ENCODE data around the gene PIN1. TPM values are rescaled to one million over a fixed set of nuclear protein-coding genes. Genes with fewer than 3 reads are reported as not detected.
"Not testable (repeated sequence)": the region's sequence is repeated elsewhere in the genome, so short reads cannot be mapped to it uniquely, and the experiment has no call there.

Gene PIN1
- total RNA-seq, 2 donors from 2014 or later, result 167 to 202 TPM

DNA sequence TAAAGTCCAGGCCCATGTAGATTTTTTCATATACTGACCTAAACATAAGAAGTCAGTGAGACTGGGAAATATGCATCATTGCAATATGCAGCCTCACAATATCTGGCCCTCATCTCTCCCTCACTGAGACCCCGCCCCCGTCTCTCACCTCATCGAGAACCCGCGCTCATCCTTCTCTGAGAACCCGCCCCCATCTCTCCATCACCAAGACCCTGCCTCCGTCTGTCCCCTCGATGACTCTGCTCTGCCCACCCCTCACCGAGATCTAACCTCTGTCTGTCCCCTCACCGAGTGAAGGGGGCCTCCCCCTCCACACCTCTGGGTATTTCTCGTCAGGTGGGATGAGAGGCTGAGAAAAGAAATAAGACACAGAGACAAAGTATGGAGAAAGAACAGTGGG, 46.1 kb upstream of the PIN1 start:
- Histone ChIP-seq H3K9me3 (no peaks in the 10 kb centered on the region), H3K4me3 (no peak overlapping the region), H3K27me3 (replicated peaks; ENCODE audit: insufficient read depth) (no peaks in the 10 kb centered on the region), H3K27ac (peak overlapping the region; percentile 94 to 98), H3K4me1 (replicated peaks) (no peaks in the 10 kb centered on the region), H3K36me3 (no peaks in the 10 kb centered on the region)
- TF ChIP-seq POLR2A (IDR thresholded peaks at IDR 0.05), result no peak
- TF ChIP-seq, protein P1, sequence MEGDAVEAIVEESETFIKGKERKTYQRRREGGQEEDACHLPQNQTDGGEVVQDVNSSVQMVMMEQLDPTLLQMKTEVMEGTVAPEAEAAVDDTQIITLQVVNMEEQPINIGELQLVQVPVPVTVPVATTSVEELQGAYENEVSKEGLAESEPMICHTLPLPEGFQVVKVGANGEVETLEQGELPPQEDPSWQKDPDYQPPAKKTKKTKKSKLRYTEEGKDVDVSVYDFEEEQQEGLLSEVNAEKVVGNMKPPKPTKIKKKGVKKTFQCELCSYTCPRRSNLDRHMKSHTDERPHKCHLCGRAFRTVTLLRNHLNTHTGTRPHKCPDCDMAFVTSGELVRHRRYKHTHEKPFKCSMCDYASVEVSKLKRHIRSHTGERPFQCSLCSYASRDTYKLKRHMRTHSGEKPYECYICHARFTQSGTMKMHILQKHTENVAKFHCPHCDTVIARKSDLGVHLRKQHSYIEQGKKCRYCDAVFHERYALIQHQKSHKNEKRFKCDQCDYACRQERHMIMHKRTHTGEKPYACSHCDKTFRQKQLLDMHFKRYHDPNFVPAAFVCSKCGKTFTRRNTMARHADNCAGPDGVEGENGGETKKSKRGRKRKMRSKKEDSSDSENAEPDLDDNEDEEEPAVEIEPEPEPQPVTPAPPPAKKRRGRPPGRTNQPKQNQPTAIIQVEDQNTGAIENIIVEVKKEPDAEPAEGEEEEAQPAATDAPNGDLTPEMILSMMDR (IDR thresholded peaks at IDR 0.05), result no peak
- no peak for TF ChIP-seq POLR2AphosphoS5 (IDR thresholded peaks at IDR 0.05)
- DNase-seq (ENCODE audit: low spot score), result no peak
- intact Hi-C loops (cut with DNase I), result loop anchor here (10.0 kb wide), 1 partner anchor 114 kb away; the partner anchor contains the start of gene ZNF562
- WGBS, result 68% methylated on average over 11 of the region's 11 CpGs

DNA sequence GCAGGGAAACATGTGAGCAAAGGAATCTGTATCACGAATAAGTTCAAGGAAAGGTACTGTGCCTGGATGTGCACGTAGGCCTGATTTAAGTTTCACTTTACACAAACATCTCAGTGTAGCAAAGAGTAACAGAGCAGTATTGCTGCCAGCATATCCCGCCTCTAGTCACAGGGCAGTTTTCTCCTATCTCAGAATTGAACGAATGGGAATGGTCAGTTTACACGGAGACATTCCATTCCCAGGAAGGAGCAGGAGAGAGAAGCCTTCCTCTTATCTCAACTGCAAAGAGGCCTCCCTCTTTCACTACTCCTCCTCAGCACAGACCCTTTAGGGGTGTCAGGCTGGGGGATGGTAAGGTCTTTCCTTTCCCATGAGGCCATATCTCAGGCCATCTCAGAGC, 45.5 kb upstream of the PIN1 start:
- H3K4me3 ChIP-seq; H3K36me3 ChIP-seq; H3K9me3 ChIP-seq; H3K4me1 ChIP-seq (replicated peaks); H3K27me3 ChIP-seq (replicated peaks; ENCODE audit: insufficient read depth); DNase-seq (ENCODE audit: low spot score): not testable (repeated sequence)
- intact Hi-C loops (cut with DNase I), result loop anchor here (10.0 kb wide), 1 partner anchor 115 kb away; the partner anchor contains the start of gene ZNF562
- WGBS, result 26% methylated on average over 5 of the region's 5 CpGs
- H3K27ac ChIP-seq, result peak overlapping the region; percentile 94 to 98

DNA sequence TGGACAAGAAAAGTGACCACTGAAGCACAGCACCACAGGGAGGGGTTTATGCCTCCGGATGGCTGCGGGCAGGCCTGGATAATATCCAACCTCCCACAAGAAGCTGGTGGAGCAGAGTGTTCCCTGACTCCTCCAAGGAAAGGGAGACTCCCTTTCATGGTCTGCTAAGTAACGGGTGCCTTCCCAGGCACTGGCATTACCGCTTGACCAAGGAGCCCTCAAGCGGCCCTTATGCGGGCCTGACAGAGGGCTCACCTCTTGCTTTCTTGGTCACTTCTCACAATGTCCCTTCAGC, 44.1 kb upstream of the PIN1 start:
- intact Hi-C loops (cut with DNase I), result loop anchor here (2.0 to 10.0 kb wide), 4 partner anchors 28 to 646 kb away; partner anchors contain the start of genes FBXL12, ZNF266, ZNF317 and ZNF559
- not testable (repeated sequence) for H3K36me3 ChIP-seq; H3K9me3 ChIP-seq; DNase-seq (ENCODE audit: low spot score); H3K27me3 ChIP-seq (replicated peaks; ENCODE audit: insufficient read depth); H3K4me1 ChIP-seq (replicated peaks)
- 68% methylated on average over 6 of the region's 6 CpGs for WGBS
- Histone ChIP-seq H3K27ac (peak overlapping the region; percentile 94 to 98), H3K4me3 (peak overlapping the region; percentile 31 to 79)

DNA sequence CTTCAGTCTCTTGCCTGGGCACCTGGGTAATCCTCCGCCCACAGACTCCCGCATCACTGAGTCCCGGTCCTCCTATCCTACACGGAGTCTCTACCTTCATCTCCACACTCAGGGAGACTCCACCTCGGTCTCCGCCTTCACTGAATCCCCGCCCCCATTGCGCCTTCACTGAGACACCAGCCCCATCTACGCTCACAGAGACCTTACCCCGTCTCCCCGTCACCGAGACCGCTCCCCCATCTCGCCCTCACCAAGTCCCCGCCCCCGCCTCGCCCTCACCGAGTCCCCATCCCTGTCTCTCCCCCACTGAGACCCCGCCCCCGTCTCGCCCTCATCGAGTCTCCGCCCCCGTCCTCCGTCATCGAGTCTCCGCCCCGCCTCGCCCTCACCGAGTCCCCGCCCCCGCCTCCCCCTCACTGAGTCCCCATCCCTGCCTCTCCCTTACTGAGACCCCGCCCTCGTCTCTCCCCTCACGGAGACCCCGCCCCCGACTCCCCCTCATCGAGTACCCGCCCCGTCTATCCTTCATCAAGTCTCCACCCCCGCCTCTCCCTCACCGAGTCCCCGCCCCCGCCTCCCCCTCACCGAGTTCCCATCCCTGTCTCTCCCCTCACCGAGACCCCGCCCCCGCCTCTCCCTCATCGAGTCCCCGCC, 43.4 kb upstream of the PIN1 start:
- H3K27ac ChIP-seq, result peak overlapping the region; percentile 94 to 98
- peak overlapping the region; percentile 44 to 79 for H3K4me3 ChIP-seq
- H3K27me3 ChIP-seq (replicated peaks; ENCODE audit: insufficient read depth), result no peaks in the 10 kb centered on the region
- no peaks in the 10 kb centered on the region for H3K36me3 ChIP-seq
- no peaks in the 10 kb centered on the region for H3K9me3 ChIP-seq
- 4% methylated on average over 44 of the region's 50 CpGs for WGBS
- TF ChIP-seq POLR2A (IDR thresholded peaks at IDR 0.05) (peak; percentile 82), POLR2AphosphoS5 (IDR thresholded peaks at IDR 0.05) (peak; percentile 63)
- TF ChIP-seq, protein P1 (IDR thresholded peaks at IDR 0.05), result no peak
- intact Hi-C loops (cut with DNase I), result loop anchor here (2.0 to 10.0 kb wide), 5 partner anchors 27 to 647 kb away; partner anchors contain the start of genes FBXL12, ZNF121, ZNF266 and ZNF317
- peak; percentile 99 for DNase-seq (ENCODE audit: low spot score)
- H3K4me1 ChIP-seq (replicated peaks), result no peaks in the 10 kb centered on the region

DNA sequence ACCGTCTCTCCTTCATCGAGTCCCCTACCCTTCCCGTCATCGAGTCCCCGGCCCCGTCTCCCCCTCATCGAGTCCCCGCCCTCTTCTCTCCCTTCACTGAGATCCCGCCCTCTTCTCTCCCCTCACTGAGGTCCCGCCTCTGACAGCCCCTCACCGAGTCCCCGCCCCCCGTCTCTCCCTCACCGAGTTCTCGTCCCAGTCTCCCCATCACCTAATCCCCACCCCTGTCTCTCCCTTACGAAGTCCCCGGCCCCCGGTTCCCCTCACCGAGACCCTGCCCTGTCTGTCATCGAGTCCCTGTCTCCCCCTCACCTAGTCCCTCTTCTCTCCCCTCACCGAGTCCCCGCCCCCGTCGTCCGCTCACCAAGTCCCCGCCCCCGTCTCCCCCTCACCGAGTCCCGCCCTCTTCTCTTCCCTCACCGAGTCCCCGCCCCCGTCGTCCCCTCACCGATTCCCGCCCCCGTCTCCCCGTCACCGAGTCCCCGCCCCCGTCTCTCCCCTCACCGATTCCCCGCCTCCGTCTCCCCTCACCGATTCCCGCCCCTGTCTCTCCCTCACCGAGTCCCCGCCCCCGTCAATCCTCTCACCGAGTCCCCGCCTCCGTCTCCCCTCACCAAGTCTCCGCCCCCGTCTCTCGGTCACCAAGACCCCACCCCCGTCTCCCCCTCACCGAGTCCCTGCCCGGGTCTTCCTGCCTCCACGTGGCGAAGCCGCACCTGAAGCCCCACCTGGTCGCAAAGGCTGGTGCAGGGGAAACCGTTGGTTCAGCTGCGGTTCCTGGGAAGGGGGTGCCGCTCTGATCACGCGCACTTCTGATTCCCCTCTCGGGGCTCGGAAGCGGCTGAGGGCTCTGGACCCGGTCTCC, 42.7 kb upstream of the PIN1 start:
- Histone ChIP-seq H3K27me3 (replicated peaks; ENCODE audit: insufficient read depth) (no peaks in the 10 kb centered on the region), H3K27ac (peak overlapping the region; percentile 94 to 98), H3K36me3 (no peaks in the 10 kb centered on the region), H3K4me1 (replicated peaks) (no peaks in the 10 kb centered on the region), H3K4me3 (peak overlapping the region; percentile 44 to 79), H3K9me3 (no peaks in the 10 kb centered on the region)
- intact Hi-C loops (cut with DNase I), result loop anchor here (2.0 to 10.0 kb wide), 4 partner anchors 208 to 648 kb away; partner anchors contain the start of genes ZNF121, ZNF266, ZNF317 and ZNF559
- WGBS, result 2% methylated on average over 60 of the region's 70 CpGs
- TF ChIP-seq POLR2AphosphoS5 (IDR thresholded peaks at IDR 0.05) (peak; percentile 32), POLR2A (IDR thresholded peaks at IDR 0.05) (peak; percentile 38)
- TF ChIP-seq, protein P1 (IDR thresholded peaks at IDR 0.05), result peak in 1 of 4 experiments; percentile 3
- peak; percentile 96 for DNase-seq (ENCODE audit: low spot score)

Data from prostate gland (tissue), 2 donors.